ENCODE results near the gene PKMYT1.

Gene PKMYT1

GRCh38 chr16:2983706-2984136, 3.5 kb upstream of the PKMYT1 start:
- Histone ChIP-seq H3K36me3 (ENCODE audit: insufficient read depth, low read length) (peaks cover 11% of the 10 kb centered on the region; the same call in 1 of the 2 replicates), H3K79me2 (ENCODE audit: insufficient read depth, low read length) (peaks cover 26% of the 10 kb centered on the region), H3K27ac (ENCODE audit: low read length) (no peak overlapping the region), H4K20me1 (ENCODE audit: insufficient read depth, low read length) (peaks cover 6% of the 10 kb centered on the region; the same call in 1 of the 2 replicates), H3K4me3 (ENCODE audit: low read depth in 1 of 2, low read length in 2 of 2) (peak overlapping the region in 1 of 2 experiments; percentile 50; a peak in 2 of 4 replicates), H3K4me2 (ENCODE audit: insufficient read depth, low read length) (peak overlapping the region; percentile 73), H3K4me1 (ENCODE audit: insufficient read depth, low read length) (peaks cover 35% of the 10 kb centered on the region), H2AFZ (ENCODE audit: low read depth, low read length) (peak overlapping the region; percentile 73), H3K27me3 (ENCODE audit: insufficient read depth, low read length, poor library complexity) (no peaks in the 10 kb centered on the region), H3K9me3 (ENCODE audit: insufficient read depth, low read length, severe bottlenecking) (no peaks in the 10 kb centered on the region), H3K9ac (ENCODE audit: low read depth, low read length) (peak overlapping the region; percentile 45)
- peak; percentile 61 for ATAC-seq (ENCODE audit: insufficient read depth, low read depth)
- DNase-seq: peak; percentile 81
- TF ChIP-seq EZH2 (IDR thresholded peaks at IDR 0.05; ENCODE audit: borderline replicate concordance, low read depth, low read length, severe bottlenecking) (no peak), CTCF (IDR thresholded peaks at IDR 0.05; ENCODE audit: borderline replicate concordance, extremely low read depth, low read length, poor library complexity, severe bottlenecking) (peak; percentile 91)

GRCh38 chr16:2982402-2982801, 2.2 kb upstream of the PKMYT1 start:
- peaks cover 48% of the 10 kb centered on the region for H3K4me1 ChIP-seq (ENCODE audit: insufficient read depth, low read length)

DNA sequence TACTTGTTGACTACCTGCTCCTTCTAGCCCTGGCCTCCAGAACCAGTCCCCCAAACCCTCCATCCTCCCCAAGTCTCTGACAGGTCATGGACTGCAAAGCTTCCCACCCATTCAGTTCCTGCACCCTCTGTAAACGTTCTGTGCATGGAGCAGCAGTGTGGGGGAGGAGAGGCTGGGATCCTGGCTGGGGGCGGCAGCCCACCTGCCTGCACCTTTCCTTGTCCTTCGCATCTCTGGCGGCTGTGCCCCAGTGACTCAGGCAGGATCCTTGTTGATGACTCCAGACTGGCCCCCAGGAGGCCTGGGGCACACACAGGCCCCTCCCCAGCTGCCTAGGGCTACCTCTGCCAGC, 1.6 kb upstream of the PKMYT1 start:
- H3K27me3 ChIP-seq (ENCODE audit: insufficient read depth, low read length, poor library complexity): no peaks in the 10 kb centered on the region
- H3K4me1 ChIP-seq (ENCODE audit: insufficient read depth, low read length): peaks cover 53% of the 10 kb centered on the region
- H3K9ac ChIP-seq (ENCODE audit: low read depth, low read length): peak overlapping the region; percentile 100; the same call in 1 of the 2 replicates
- H3K27ac ChIP-seq (ENCODE audit: low read length): no peak overlapping the region
- peaks cover 26% of the 10 kb centered on the region for H3K36me3 ChIP-seq (ENCODE audit: insufficient read depth, low read length)
- TF ChIP-seq CTCF (IDR thresholded peaks at IDR 0.05; ENCODE audit: borderline replicate concordance, extremely low read depth, low read length, poor library complexity, severe bottlenecking) (no peak), EZH2 (IDR thresholded peaks at IDR 0.05; ENCODE audit: borderline replicate concordance, low read depth, low read length, severe bottlenecking) (no peak)
- H3K4me3 ChIP-seq (ENCODE audit: low read depth in 1 of 2, low read length in 2 of 2): no peak overlapping the region
- no peak overlapping the region for H2AFZ ChIP-seq (ENCODE audit: low read depth, low read length)
- H4K20me1 ChIP-seq (ENCODE audit: insufficient read depth, low read length): peaks cover 19% of the 10 kb centered on the region
- no peak for DNase-seq
- peak overlapping the region; percentile 84; the same call in 1 of the 2 replicates for H3K4me2 ChIP-seq (ENCODE audit: insufficient read depth, low read length)
- no peaks in the 10 kb centered on the region for H3K9me3 ChIP-seq (ENCODE audit: insufficient read depth, low read length, severe bottlenecking)
- ATAC-seq (ENCODE audit: insufficient read depth, low read depth): no peak
- peaks cover 44% of the 10 kb centered on the region for H3K79me2 ChIP-seq (ENCODE audit: insufficient read depth, low read length)

More at GRCh38 chr16:2982402-2982801, 2.2 kb upstream of the PKMYT1 start:
- H3K27me3 ChIP-seq (ENCODE audit: insufficient read depth, low read length, poor library complexity): no peaks in the 10 kb centered on the region
- TF ChIP-seq CTCF (IDR thresholded peaks at IDR 0.05; ENCODE audit: borderline replicate concordance, extremely low read depth, low read length, poor library complexity, severe bottlenecking) (no peak), EZH2 (IDR thresholded peaks at IDR 0.05; ENCODE audit: borderline replicate concordance, low read depth, low read length, severe bottlenecking) (no peak)
- H3K36me3 ChIP-seq (ENCODE audit: insufficient read depth, low read length): peaks cover 21% of the 10 kb centered on the region
- ATAC-seq (ENCODE audit: insufficient read depth, low read depth): no peak
- H3K9me3 ChIP-seq (ENCODE audit: insufficient read depth, low read length, severe bottlenecking): no peaks in the 10 kb centered on the region
- DNase-seq: no peak
- H2AFZ ChIP-seq (ENCODE audit: low read depth, low read length): no peak overlapping the region
- 0 out of 2 replicates have a peak overlapping the region, but pooled peaks have one; percentile 7 for H3K9ac ChIP-seq (ENCODE audit: low read depth, low read length)
- H4K20me1 ChIP-seq (ENCODE audit: insufficient read depth, low read length): peaks cover 15% of the 10 kb centered on the region
- H3K4me3 ChIP-seq (ENCODE audit: low read depth in 1 of 2, low read length in 2 of 2): no peak overlapping the region
- peaks cover 38% of the 10 kb centered on the region for H3K79me2 ChIP-seq (ENCODE audit: insufficient read depth, low read length)
- no peak overlapping the region for H3K4me2 ChIP-seq (ENCODE audit: insufficient read depth, low read length)
- no peak overlapping the region for H3K27ac ChIP-seq (ENCODE audit: low read length)

All from DND-41 (cell line).